VCaP (cell line): Measurements from ENCODE around the gene PFKP.

Source experiments
- H3K27ac ChIP-seq: fragments of 450-650 bp; 2 replicates; pipeline ENCODE4 v1.5.1; 2017
- TF ChIP-seq, protein P1 (sequence below): fragments of 450-650 bp; conservative IDR thresholded peaks from 2 replicates; pipeline ENCODE4 v1.5.1; 2017; ENCODE audit warnings: mild to moderate bottlenecking, moderate library complexity

The PFKP gene

DNA sequence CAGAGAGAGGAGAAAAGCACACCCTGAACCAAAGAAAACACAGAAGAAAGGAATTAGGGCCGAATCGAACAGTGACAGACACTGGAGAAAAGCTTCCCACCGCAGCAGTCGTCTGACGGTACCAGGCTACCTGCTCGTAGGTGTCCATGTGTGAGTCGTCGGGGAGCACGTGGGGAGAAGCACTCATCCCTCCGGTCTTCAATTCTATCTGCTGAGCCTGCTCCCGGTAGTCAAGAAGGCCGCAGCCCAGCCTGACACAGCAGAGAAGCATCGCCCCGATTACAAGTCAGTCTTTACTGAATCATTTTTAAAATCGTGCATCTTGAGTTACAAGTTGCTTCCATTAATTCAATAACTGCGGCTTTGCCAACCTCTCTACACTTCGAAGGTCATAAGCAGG lies 80.7 kb downstream of the PFKP start:
- TF ChIP-seq, protein P1, sequence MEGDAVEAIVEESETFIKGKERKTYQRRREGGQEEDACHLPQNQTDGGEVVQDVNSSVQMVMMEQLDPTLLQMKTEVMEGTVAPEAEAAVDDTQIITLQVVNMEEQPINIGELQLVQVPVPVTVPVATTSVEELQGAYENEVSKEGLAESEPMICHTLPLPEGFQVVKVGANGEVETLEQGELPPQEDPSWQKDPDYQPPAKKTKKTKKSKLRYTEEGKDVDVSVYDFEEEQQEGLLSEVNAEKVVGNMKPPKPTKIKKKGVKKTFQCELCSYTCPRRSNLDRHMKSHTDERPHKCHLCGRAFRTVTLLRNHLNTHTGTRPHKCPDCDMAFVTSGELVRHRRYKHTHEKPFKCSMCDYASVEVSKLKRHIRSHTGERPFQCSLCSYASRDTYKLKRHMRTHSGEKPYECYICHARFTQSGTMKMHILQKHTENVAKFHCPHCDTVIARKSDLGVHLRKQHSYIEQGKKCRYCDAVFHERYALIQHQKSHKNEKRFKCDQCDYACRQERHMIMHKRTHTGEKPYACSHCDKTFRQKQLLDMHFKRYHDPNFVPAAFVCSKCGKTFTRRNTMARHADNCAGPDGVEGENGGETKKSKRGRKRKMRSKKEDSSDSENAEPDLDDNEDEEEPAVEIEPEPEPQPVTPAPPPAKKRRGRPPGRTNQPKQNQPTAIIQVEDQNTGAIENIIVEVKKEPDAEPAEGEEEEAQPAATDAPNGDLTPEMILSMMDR: no peak
- H3K27ac ChIP-seq: no peak overlapping the region

- TF ChIP-seq, protein P1: no peak
- no peak overlapping the region for H3K27ac ChIP-seq
Measured at GRCh38 chr10:3148994-3149393, 81.6 kb downstream of the PFKP start.

GRCh38 chr10:3149918-3150317 lies 82.6 kb downstream of the PFKP start:
- H3K27ac ChIP-seq: no peak overlapping the region
- TF ChIP-seq, protein P1: no peak

GRCh38 chr10:3150366-3150765 lies 83.0 kb downstream of the PFKP start:
- TF ChIP-seq, protein P1: no peak
- no peak overlapping the region for H3K27ac ChIP-seq

- TF ChIP-seq, protein P1: no peak
- H3K27ac ChIP-seq: no peak overlapping the region
Measured at GRCh38 chr10:3150961-3151360, 83.6 kb downstream of the PFKP start.

- TF ChIP-seq, protein P1: no peak
- no peak overlapping the region for H3K27ac ChIP-seq
Measured at GRCh38 chr10:3151889-3152565, 84.7 kb downstream of the PFKP start.

GRCh38 chr10:3152566-3152935 lies 85.2 kb downstream of the PFKP start:
- TF ChIP-seq, protein P1: no peak
- H3K27ac ChIP-seq: no peak overlapping the region
